Loucy (cell line): Measurements from ENCODE around the gene SEMA5A.

Experiments
- H2AFZ ChIP-seq: fragments of 200-600 bp; sonication (generic); 2 replicates; pipeline ENCODE4 v1.6.0; 2016; ENCODE audit warnings: antibody characterized with exemption, mild to moderate bottlenecking, low read length, moderate library complexity
- H3F3A ChIP-seq: fragments of 200-600 bp; 2 replicates; pipeline ENCODE4 v1.6.0; 2016; ENCODE audit warnings: antibody characterized with exemption, low read depth, mild to moderate bottlenecking
- H3K27me3 ChIP-seq: fragments of 200-600 bp; sonication (generic); 2 replicates; pipeline ENCODE4 v1.6.1; 2014; ENCODE audit warnings: low read length, mild to moderate bottlenecking; ENCODE audit not compliant: insufficient read depth, poor library complexity, severe bottlenecking
- H3K36me3 ChIP-seq: fragments of 200-600 bp; sonication (generic); 2 replicates; pipeline ENCODE4 v1.6.1; 2016; ENCODE audit warnings: low read length; ENCODE audit not compliant: insufficient read depth
- H3K4me1 ChIP-seq: fragments of 200-600 bp; sonication (generic); 2 replicates; pipeline ENCODE4 v1.5.1; 2014; ENCODE audit warnings: low read length, mild to moderate bottlenecking; ENCODE audit not compliant: insufficient read depth, poor library complexity, severe bottlenecking
- H3K4me2 ChIP-seq: fragments of 200-600 bp; sonication (generic); 2 replicates; pipeline ENCODE4 v1.6.0; 2014; ENCODE audit warnings: antibody characterized with exemption, low read length, low read depth, mild to moderate bottlenecking; ENCODE audit not compliant: poor library complexity, severe bottlenecking
- H3K4me3 ChIP-seq: fragments of 200-600 bp; sonication (generic); 2 replicates; pipeline ENCODE4 v1.5.1; 2014; ENCODE audit warnings: low read length, mild to moderate bottlenecking, mixed read lengths; ENCODE audit not compliant: poor library complexity, severe bottlenecking
- H3K79me2 ChIP-seq: fragments of 200-600 bp; sonication (generic); 2 replicates; pipeline ENCODE4 v1.6.1; 2014; ENCODE audit warnings: low read length; ENCODE audit not compliant: insufficient read depth
- H3K9ac ChIP-seq: fragments of 200-600 bp; sonication (generic); 2 replicates; pipeline ENCODE4 v1.6.0; 2014; ENCODE audit warnings: mild to moderate bottlenecking, low read depth, low read length, moderate library complexity; ENCODE audit not compliant: poor library complexity, severe bottlenecking
- H3K9me2 ChIP-seq: fragments of 200-600 bp; sonication (generic); replicated peaks from 2 replicates; pipeline ENCODE4 v1.6.1; 2016; ENCODE audit warnings: low read depth, low read length, mixed read lengths
- H3K9me3 ChIP-seq: fragments of 200-600 bp; sonication (generic); 2 replicates; pipeline ENCODE4 v1.6.1; 2014; ENCODE audit warnings: mild to moderate bottlenecking, antibody characterized with exemption, low read length, low read depth; ENCODE audit not compliant: insufficient read depth
- H4K20me1 ChIP-seq: fragments of 200-600 bp; sonication (generic); 2 replicates; pipeline ENCODE4 v1.6.0; 2014; ENCODE audit warnings: antibody characterized with exemption, low read length, mild to moderate bottlenecking; ENCODE audit not compliant: insufficient read depth, poor library complexity, severe bottlenecking
- EZH2phosphoT487 ChIP-seq: fragments of 200-600 bp; IDR thresholded peaks from 2 replicates; pipeline ENCODE4 v1.6.1; 2018; ENCODE audit warnings: antibody characterized with exemption, mild to moderate bottlenecking, moderate library complexity, borderline replicate concordance
- TF ChIP-seq, protein P1 (sequence below): fragments of 200-600 bp; sonication (generic); conservative IDR thresholded peaks from 2 replicates; pipeline ENCODE4 v1.5.1; 2014; ENCODE audit warnings: mild to moderate bottlenecking, antibody characterized with exemption, low read length

Gene SEMA5A

DNA sequence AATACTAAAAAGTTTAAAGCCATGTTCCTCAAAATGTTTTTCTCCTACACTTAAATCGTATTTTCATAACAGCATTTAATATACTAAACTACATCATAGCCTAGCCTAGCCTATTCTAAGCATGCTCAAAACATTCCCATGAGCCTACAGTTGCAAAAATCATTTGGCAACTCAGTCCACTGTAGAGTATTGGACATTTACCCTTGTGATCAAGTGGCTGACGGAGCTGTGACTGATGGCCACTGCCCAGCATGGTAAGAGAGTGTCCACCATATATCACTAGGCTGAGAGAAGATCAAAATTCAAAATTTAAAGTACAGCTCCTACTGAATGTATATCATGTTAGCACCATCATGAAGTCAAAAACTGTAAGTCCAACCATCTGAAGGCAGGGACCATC, 30.9 kb downstream of the SEMA5A start:
- H4K20me1 ChIP-seq = no peaks in the 10 kb centered on the region
- no peaks in the 10 kb centered on the region for H3K4me1 ChIP-seq
- H3K4me2 ChIP-seq = no peak overlapping the region
- H3K36me3 ChIP-seq = no peaks in the 10 kb centered on the region
- H3K4me3 ChIP-seq = no peak overlapping the region
- no peaks in the 10 kb centered on the region for H3K9me2 ChIP-seq
- H3K79me2 ChIP-seq = no peaks in the 10 kb centered on the region
- no peak overlapping the region for H3K9ac ChIP-seq
- H3F3A ChIP-seq = no peaks in the 10 kb centered on the region
- no peaks in the 10 kb centered on the region for H3K9me3 ChIP-seq
- H2AFZ ChIP-seq = no peak overlapping the region
- TF ChIP-seq, protein P1, sequence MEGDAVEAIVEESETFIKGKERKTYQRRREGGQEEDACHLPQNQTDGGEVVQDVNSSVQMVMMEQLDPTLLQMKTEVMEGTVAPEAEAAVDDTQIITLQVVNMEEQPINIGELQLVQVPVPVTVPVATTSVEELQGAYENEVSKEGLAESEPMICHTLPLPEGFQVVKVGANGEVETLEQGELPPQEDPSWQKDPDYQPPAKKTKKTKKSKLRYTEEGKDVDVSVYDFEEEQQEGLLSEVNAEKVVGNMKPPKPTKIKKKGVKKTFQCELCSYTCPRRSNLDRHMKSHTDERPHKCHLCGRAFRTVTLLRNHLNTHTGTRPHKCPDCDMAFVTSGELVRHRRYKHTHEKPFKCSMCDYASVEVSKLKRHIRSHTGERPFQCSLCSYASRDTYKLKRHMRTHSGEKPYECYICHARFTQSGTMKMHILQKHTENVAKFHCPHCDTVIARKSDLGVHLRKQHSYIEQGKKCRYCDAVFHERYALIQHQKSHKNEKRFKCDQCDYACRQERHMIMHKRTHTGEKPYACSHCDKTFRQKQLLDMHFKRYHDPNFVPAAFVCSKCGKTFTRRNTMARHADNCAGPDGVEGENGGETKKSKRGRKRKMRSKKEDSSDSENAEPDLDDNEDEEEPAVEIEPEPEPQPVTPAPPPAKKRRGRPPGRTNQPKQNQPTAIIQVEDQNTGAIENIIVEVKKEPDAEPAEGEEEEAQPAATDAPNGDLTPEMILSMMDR = no peak
- no peak for TF ChIP-seq EZH2phosphoT487
- no peaks in the 10 kb centered on the region for H3K27me3 ChIP-seq

DNA sequence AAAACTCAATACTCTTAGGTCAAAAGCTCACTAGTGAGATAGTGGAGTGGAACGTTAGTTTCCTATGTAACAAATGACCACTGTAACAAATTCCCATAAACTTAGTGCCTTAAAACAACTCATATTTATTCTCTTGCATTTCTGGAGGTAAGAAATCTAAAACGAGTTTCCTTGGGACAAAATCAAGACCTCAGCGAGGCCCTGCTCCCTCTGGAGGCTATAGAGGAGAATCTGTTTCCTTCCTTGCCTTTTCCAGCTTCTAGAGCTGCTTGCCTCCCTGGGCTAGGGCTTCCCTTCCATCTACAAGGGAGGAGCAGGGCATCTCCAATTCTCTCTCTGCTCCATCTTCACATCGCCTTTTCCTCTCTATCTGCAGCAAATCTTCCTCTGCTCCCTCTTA, 32.0 kb downstream of the SEMA5A start:
- no peak overlapping the region for H3K4me3 ChIP-seq
- no peaks in the 10 kb centered on the region for H3K9me3 ChIP-seq
- no peak overlapping the region for H2AFZ ChIP-seq
- H3K4me2 ChIP-seq = no peak overlapping the region
- H4K20me1 ChIP-seq = no peaks in the 10 kb centered on the region
- no peak overlapping the region for H3K9ac ChIP-seq
- no peaks in the 10 kb centered on the region for H3K9me2 ChIP-seq
- H3K79me2 ChIP-seq = no peaks in the 10 kb centered on the region
- no peaks in the 10 kb centered on the region for H3K27me3 ChIP-seq
- no peak for TF ChIP-seq EZH2phosphoT487
- TF ChIP-seq, protein P1 = no peak
- H3K4me1 ChIP-seq = no peaks in the 10 kb centered on the region
- H3K36me3 ChIP-seq = no peaks in the 10 kb centered on the region
- no peaks in the 10 kb centered on the region for H3F3A ChIP-seq

DNA sequence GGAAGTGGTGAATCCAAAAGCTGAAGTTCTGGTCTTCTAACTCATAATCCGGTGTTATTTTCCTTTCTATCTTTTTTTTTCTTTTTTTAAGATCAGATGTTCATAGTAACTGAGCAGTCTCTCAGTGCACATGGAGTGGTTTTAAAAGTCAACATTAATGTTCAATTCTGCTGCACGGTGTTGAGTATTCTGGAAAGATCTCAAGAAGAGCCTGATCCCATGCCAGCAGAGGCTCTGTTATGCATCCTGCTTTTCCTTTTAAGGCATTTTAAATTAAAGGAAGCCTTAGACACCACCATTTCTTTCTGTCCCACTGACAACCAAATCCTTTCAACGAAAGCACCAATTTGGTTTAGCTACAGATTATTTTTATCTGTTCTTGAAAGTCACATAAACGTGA, 33.4 kb downstream of the SEMA5A start:
- TF ChIP-seq, protein P1 = no peak
- no peak for TF ChIP-seq EZH2phosphoT487
- H3K79me2 ChIP-seq = no peaks in the 10 kb centered on the region
- no peaks in the 10 kb centered on the region for H4K20me1 ChIP-seq

More for the DNA sequence above, 33.4 kb downstream of the SEMA5A start:
- H2AFZ ChIP-seq = no peak overlapping the region
- H3K9me3 ChIP-seq = no peaks in the 10 kb centered on the region
- H3K9ac ChIP-seq = no peak overlapping the region
- H3K4me1 ChIP-seq = no peaks in the 10 kb centered on the region
- H3K4me2 ChIP-seq = no peak overlapping the region
- H3K9me2 ChIP-seq = no peaks in the 10 kb centered on the region
- H3K4me3 ChIP-seq = no peak overlapping the region
- no peaks in the 10 kb centered on the region for H3K27me3 ChIP-seq
- H3F3A ChIP-seq = no peaks in the 10 kb centered on the region
- H3K36me3 ChIP-seq = no peaks in the 10 kb centered on the region
